A549 (cell line): ENCODE data around the gene VWA8.

Source experiments
- EP300 ChIP-seq, 2 experiments: fragments of >200 bp; sonication (Bioruptor Twin); formaldehyde crosslinking; IDR thresholded peaks; 2 replicates in 1 of 2; 3 replicates in 1 of 2; pipeline ENCODE4 v1.6.1; 2016 to 2017
- HOXA7 ChIP-seq: fragments of 250-450 bp; sonication (Bioruptor Pico); IDR thresholded peaks from 2 replicates; pipeline ENCODE4 v1.5.0; 2020; ENCODE audit warnings: mild to moderate bottlenecking, moderate library complexity
- JUNB ChIP-seq: fragments of >200 bp; sonication (Bioruptor Twin); formaldehyde crosslinking; IDR thresholded peaks from 2 replicates; pipeline ENCODE4 v1.6.1; 2016
- KDM5A ChIP-seq: fragments of 200-600 bp; sonication (generic); IDR thresholded peaks from 2 replicates; pipeline ENCODE4 v1.6.1; 2016; ENCODE audit warnings: antibody characterized with exemption, mild to moderate bottlenecking
- POLR2A ChIP-seq: IDR thresholded peaks from 2 replicates; pipeline ENCODE4 v1.6.1; 2012; ENCODE audit warnings: mild to moderate bottlenecking, low read length
- RNF2 ChIP-seq: fragments of 200-600 bp; sonication (generic); IDR thresholded peaks from 2 replicates; pipeline ENCODE4 v1.6.1; 2016; ENCODE audit warnings: low read depth, mild to moderate bottlenecking, antibody characterized with exemption, moderate library complexity, borderline replicate concordance
- SREBF2 ChIP-seq: fragments of 450-650 bp; IDR thresholded peaks from 2 replicates; pipeline ENCODE4 v1.6.1; 2014; ENCODE audit warnings: mild to moderate bottlenecking, moderate library complexity
- ZNF302 ChIP-seq: fragments of 250-450 bp; sonication (Bioruptor Pico); IDR thresholded peaks from 2 replicates; pipeline ENCODE4 v1.9.0; 2021; ENCODE audit warnings: inconsistent platforms, mild to moderate bottlenecking, moderate library complexity
- TF ChIP-seq, protein P1 (sequence below): fragments of >200 bp; sonication (Bioruptor Twin); formaldehyde crosslinking; IDR thresholded peaks from 3 replicates; pipeline ENCODE4 v1.5.1; 2016

DNA sequence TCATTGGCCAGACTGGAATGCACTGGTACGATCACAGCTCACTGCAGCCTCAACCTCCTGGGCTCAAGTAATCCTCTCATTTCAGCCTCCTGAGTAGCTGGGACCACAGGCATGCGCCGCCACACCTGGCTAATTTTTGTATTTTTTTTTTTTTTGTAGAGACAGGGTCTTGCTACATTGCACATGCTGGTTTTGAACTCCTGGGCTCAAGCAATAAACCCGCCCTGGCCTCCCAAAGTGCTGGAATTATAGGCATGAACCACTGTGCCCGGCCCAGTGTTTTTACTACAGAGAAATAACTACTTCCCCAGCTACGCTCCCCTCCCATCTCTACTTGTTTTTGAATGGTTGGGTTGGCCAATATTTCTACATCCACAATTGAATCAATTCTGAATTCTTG, 381.0 kb downstream of the VWA8 start:
- TF ChIP-seq, protein P1, sequence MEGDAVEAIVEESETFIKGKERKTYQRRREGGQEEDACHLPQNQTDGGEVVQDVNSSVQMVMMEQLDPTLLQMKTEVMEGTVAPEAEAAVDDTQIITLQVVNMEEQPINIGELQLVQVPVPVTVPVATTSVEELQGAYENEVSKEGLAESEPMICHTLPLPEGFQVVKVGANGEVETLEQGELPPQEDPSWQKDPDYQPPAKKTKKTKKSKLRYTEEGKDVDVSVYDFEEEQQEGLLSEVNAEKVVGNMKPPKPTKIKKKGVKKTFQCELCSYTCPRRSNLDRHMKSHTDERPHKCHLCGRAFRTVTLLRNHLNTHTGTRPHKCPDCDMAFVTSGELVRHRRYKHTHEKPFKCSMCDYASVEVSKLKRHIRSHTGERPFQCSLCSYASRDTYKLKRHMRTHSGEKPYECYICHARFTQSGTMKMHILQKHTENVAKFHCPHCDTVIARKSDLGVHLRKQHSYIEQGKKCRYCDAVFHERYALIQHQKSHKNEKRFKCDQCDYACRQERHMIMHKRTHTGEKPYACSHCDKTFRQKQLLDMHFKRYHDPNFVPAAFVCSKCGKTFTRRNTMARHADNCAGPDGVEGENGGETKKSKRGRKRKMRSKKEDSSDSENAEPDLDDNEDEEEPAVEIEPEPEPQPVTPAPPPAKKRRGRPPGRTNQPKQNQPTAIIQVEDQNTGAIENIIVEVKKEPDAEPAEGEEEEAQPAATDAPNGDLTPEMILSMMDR = no peak
- TF ChIP-seq HOXA7 (CRISPR knock-in tag) (no peak), RNF2 (no peak), SREBF2 (no peak), JUNB (no peak), EP300 (IDR thresholded peaks at IDR 0.05) (no peak), KDM5A (no peak), POLR2A (no peak), ZNF302 (no peak)
